Glutamatergic neuron (in vitro differentiated cells): ENCODE results near the gene PTF1A. TPM values are rescaled to one million over a fixed set of nuclear protein-coding genes. Genes with fewer than 3 reads are reported as not detected.
A peak's percentile ranks its signal among the peaks of the same experiment; 100 is the strongest.

Experiments
- DNase-seq: peaks from one replicate; pipeline ENCODE4 v3.0.0; 2022
- H3K27ac Mint-ChIP-seq: one replicate; pipeline ENCODE4 v1.8.0; 2020; ENCODE audit warnings: mild to moderate bottlenecking, mixed read lengths, inconsistent platforms; ENCODE audit not compliant: unreplicated experiment
- H3K27me3 Mint-ChIP-seq: one replicate; pipeline ENCODE4 v1.8.0; 2020; ENCODE audit warnings: mild to moderate bottlenecking, moderate library complexity, mixed read lengths, inconsistent platforms; ENCODE audit not compliant: unreplicated experiment
- H3K36me3 Mint-ChIP-seq: one replicate; pipeline ENCODE4 v1.8.0; 2020; ENCODE audit warnings: mild to moderate bottlenecking, mixed read lengths, inconsistent platforms; ENCODE audit not compliant: unreplicated experiment
- H3K4me1 Mint-ChIP-seq: one replicate; pipeline ENCODE4 v1.8.0; 2020; ENCODE audit warnings: mild to moderate bottlenecking, low read depth, mixed read lengths, inconsistent platforms; ENCODE audit not compliant: unreplicated experiment
- H3K4me3 Mint-ChIP-seq: one replicate; pipeline ENCODE4 v1.8.0; 2020; ENCODE audit warnings: mild to moderate bottlenecking, mixed read lengths, inconsistent platforms; ENCODE audit not compliant: unreplicated experiment
- H3K9me3 Mint-ChIP-seq: one replicate; pipeline ENCODE4 v1.8.0; 2020; ENCODE audit warnings: mild to moderate bottlenecking, moderate library complexity, mixed read lengths, inconsistent platforms; ENCODE audit not compliant: unreplicated experiment
- total RNA-seq: library from RNA; stranded (reverse); fragmentation: NEBNext Ultra II Directional; extraction: Animal tissue kit (Norgen Biotek cat#: 25700); gene quantifications from one replicate; pipeline ENCODE4 v1.2.1, GENCODE V29; 2021; ENCODE audit not compliant: unreplicated experiment
- TF ChIP-seq, protein P1 (sequence below): fragments of 200-600 bp; sonication (generic); IDR thresholded peaks from one replicate; pipeline ENCODE4 v1.5.0; 2021; ENCODE audit not compliant: partially characterized antibody, unreplicated experiment

Gene PTF1A
- total RNA-seq, 1 donor from 2014 or later: not detected

DNA sequence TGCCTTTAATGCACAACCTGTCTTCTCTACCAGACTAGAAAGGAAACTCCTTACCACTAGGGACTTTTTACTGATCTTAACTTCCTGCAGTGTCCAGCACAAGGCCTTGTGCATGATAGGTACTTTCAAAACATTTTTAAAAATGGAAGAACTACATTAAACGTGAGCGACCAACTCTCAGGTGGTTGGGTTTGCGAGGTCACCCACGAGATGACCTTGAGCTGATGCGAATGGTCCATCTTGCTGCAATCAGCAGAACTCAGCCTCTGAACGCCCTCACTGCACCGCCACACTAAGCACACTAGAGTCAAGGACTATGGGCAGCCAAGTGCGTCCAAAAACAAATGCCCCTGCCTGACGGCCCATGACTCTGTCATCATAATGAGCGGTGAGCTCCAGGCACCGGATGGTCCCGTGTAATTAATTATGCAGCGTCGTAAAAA, 34.9 kb upstream of the PTF1A start:
- peaks cover 8% of the 10 kb centered on the region for H3K4me1 Mint-ChIP-seq
- no peaks in the 10 kb centered on the region for H3K9me3 Mint-ChIP-seq
- no peak overlapping the region for H3K4me3 Mint-ChIP-seq
- peaks cover 6% of the 10 kb centered on the region for H3K27me3 Mint-ChIP-seq
- DNase-seq: no peak
- no peak overlapping the region for H3K27ac Mint-ChIP-seq
- TF ChIP-seq, protein P1, sequence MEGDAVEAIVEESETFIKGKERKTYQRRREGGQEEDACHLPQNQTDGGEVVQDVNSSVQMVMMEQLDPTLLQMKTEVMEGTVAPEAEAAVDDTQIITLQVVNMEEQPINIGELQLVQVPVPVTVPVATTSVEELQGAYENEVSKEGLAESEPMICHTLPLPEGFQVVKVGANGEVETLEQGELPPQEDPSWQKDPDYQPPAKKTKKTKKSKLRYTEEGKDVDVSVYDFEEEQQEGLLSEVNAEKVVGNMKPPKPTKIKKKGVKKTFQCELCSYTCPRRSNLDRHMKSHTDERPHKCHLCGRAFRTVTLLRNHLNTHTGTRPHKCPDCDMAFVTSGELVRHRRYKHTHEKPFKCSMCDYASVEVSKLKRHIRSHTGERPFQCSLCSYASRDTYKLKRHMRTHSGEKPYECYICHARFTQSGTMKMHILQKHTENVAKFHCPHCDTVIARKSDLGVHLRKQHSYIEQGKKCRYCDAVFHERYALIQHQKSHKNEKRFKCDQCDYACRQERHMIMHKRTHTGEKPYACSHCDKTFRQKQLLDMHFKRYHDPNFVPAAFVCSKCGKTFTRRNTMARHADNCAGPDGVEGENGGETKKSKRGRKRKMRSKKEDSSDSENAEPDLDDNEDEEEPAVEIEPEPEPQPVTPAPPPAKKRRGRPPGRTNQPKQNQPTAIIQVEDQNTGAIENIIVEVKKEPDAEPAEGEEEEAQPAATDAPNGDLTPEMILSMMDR: no peak
- no peaks in the 10 kb centered on the region for H3K36me3 Mint-ChIP-seq

DNA sequence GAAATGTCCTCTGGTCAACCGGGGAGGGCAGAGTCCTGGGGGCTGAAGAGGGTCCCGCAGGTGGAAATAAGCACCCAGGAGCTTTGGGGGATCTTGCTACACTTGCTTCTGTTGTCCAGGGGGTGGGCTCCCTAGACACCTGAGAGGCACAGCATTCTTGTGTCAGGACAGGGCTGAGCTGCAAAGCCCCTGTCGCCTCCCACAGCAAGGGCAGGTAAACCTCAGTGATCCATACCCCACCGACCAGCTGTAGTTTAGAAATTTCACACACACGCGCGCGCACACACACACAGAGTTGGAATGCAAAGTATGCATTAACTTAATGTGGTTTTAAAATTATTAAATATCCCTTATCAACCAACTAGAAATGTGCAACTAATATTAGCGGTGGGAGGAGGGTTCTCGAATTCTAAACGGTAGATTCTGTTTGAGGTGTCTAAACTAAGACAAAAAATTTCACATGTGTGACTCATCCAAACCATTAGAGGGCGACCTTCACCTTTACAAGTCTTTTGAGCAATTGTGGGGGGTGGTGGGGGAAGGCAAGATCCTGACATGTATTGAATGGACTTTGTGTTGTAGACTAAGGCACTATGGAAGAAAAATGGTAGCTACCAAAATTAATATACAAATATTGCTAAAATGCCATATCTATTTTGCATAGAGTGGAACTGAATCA, 34.3 kb upstream of the PTF1A start:
- H3K36me3 Mint-ChIP-seq: no peaks in the 10 kb centered on the region
- no peak for DNase-seq
- peaks cover 6% of the 10 kb centered on the region for H3K27me3 Mint-ChIP-seq
- no peaks in the 10 kb centered on the region for H3K9me3 Mint-ChIP-seq
- H3K27ac Mint-ChIP-seq: no peak overlapping the region
- H3K4me3 Mint-ChIP-seq: peak overlapping the region; percentile 39
- TF ChIP-seq, protein P1: no peak
- peaks cover 8% of the 10 kb centered on the region for H3K4me1 Mint-ChIP-seq

DNA sequence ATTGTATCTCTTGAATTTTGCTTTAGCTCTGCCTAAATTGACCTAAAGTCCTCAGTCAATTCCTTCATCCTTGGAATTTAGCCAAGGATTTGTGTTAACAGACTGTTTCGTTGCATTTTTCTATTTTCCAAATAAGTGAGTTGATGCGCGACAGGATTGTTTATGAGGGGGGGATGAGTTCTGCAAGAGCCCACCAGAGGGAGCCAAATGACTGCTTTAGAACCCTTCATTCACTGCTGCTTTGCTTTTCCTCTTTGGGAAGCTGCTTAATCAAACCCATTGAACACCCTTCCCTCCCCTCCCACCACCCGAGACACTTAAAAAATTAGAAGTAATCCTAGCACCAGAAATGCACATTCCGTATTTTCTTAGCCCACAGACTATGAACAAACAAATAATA, 33.7 kb upstream of the PTF1A start:
- Mint-ChIP-seq H3K9me3 (no peaks in the 10 kb centered on the region), H3K36me3 (no peaks in the 10 kb centered on the region), H3K27ac (no peak overlapping the region), H3K27me3 (peaks cover 6% of the 10 kb centered on the region), H3K4me1 (peaks cover 8% of the 10 kb centered on the region), H3K4me3 (no peak overlapping the region)
- TF ChIP-seq, protein P1: peak; percentile 93
- DNase-seq: peak; percentile 59

DNA sequence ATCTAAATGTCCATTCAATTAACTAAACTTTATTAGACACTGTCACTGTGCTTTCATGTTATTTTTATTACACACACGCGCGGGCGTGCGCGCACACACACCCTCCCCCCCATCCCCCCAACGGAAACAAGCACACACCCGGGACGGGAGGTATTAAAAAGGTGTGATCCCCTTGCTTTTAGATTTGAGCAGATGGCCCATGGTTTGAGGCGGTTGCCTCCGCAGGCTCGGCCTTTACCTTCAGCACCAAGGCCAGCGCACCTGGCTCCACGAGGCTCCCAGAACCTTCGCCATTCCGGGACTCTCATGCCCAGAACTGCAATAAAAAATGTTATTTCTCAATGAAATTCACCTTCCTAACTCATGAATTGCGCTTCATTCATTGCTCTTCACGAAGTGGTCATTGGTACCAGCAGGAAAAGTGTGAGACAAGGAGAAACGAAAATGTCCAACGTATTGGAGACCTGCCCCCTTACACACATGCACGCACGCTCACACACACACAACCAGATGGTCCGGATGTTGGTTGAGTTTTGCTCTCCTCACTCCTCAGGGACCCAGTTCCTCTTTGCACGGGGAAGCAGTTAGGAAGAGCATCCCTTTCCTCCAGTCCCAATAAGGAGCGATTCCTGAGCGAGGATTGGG, 20.8 kb upstream of the PTF1A start:
- Mint-ChIP-seq H3K4me1 (peaks cover 11% of the 10 kb centered on the region), H3K27me3 (peaks cover 26% of the 10 kb centered on the region), H3K36me3 (no peaks in the 10 kb centered on the region), H3K27ac (no peak overlapping the region), H3K9me3 (no peaks in the 10 kb centered on the region), H3K4me3 (peak overlapping the region; percentile 21)
- TF ChIP-seq, protein P1: no peak
- DNase-seq: no peak
